ENCODE data around the gene ADAMTS2. TPM values are rescaled to one million over a fixed set of nuclear protein-coding genes. Genes with fewer than 3 reads are reported as not detected.

ADAMTS2 gene
- total RNA-seq, 1 donor from 2014 or later, result 6.1 TPM

DNA sequence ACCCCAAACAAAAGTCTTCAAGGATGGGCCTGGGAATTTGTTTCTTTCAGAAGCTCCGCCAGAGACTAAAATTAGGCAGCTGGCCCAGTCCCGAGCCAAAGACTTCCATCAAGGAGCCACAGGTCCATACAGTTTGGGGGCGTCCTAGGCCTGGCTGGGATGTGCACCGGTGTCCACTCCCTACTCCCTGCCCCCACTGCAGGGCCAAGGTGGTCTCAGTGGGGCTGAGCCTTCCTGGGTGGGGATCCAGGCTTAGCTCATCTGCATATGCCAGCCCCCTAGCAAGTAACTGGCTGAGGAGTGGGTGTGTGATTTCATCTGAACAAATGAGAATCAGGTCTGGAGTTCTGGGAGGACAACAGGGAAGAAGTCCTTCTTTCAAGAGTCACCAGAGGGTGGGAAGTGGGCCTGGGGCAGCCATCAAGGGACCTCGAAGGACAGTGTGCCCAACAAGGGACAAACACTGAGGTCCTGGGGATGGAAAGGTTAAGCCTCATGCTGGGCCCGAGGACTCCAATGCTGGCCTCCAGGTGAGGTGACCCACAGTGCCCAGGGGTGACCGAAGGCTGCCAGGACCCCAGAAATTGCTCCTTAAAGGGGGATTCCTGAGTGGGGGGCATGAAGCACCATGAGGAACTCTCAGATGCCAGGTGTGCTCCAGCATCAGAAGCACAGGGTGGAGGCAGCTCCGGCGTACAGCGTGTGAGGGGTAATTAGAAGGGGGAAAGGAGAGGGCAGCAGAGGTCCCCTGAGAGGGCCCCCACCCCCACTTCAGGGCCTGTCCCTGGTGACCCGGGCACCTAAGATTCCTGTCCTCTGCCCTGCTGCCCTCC, 193.8 kb downstream of the ADAMTS2 start:
- no peak for DNase-seq (ENCODE audit: extremely low read depth, low read depth, low spot score)

DNA sequence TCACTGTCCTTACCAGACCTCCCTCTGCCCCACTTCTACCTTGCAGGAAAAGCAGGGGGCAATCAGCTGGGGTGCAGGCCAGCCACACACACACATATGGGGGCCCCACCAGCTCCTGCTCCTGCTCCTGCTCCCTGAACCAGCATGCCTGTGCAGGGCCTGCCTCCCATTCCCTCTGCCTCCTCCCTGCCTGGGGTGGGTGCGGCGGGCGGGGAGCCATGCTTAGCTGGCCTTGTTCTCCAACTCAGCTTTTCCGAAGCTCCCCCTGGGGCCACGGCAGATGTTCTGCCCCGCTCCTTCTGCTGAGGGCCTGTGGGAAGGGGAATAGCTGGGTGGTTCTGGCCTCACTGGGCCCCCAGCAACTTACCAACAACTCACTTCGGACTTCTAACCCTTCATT, 195.2 kb downstream of the ADAMTS2 start:
- DNase-seq (ENCODE audit: extremely low read depth, low read depth, low spot score), result no peak

DNA sequence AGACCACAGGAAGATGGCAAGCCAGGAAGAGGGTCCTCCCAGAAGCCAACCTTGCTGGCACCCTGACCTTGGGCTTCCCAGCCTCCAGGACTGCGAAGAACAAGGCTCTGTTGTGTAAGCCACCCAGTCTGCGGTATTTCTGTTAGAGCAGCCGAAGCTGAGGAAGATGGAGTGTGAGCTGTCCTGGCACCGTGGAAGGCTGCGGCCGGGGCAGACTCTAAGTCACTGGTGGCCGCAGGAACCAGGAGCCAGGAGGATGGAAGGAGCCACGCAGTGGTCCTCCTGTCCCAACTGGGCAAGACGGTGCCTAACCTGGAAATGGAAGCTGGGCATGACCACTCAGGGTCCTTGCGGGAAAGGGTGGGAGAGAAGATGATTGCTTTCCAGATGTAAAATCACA, 196.0 kb downstream of the ADAMTS2 start:
- DNase-seq (ENCODE audit: extremely low read depth, low read depth, low spot score), result no peak

DNA sequence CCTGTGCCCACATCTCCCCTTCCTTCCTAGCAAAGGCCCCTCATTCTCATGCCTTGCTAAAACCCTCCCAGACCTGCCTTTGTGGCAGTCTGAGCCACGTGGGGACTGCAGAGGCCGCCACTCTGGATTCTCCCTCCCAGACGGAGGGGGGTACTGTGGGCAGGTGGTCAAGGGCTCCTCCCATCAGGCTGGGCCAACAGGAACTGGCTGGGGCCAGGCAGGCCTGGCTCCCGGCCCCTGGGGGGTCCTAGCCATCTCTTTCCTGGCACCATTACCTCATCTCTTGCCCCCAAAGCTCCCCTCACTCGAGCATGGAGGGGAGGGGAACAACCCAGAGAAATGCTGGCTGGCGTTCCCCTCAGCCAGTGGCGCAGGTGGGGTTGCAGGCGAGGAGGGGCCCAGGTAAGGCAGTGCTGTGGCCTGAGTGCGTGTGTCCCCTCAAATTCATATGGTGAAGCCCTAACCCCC, 196.5 kb downstream of the ADAMTS2 start:
- DNase-seq (ENCODE audit: extremely low read depth, low read depth, low spot score), result no peak

DNA sequence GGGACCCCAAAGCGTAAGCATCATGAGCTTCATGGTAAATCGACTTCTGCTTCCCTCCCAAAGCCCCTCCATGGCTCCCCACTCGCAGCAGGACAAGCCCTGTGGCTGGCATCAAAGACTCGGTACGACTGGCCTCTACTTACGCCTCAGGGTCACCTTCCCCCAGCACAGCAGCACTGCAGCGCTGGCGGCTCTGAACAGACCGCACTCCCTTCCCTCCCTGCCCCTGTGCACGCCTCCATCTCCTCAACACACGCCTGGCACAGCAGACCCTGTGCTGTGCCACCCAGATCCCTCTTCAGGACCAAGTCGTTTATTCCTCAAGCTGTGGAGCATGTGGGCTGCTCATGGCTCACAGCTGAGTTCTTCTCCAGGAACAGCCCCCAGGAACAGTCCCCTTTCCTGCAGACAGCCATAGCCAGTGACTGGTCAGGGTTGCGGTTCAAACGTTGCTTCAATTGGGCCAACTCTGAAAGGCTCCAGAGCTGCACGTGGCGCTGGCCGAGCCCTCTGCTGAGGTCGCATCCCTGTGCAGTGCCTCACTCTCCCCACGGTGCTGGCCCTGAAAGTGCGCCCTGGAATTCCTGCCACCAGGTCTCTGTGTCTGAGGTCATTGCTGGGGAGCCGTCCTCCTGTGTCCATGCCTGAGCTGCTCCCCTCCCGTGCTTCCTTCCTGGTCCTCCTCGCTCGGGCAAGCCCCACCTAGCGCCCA, 197.1 kb downstream of the ADAMTS2 start:
- DNase-seq (ENCODE audit: extremely low read depth, low read depth, low spot score), result no peak

DNA sequence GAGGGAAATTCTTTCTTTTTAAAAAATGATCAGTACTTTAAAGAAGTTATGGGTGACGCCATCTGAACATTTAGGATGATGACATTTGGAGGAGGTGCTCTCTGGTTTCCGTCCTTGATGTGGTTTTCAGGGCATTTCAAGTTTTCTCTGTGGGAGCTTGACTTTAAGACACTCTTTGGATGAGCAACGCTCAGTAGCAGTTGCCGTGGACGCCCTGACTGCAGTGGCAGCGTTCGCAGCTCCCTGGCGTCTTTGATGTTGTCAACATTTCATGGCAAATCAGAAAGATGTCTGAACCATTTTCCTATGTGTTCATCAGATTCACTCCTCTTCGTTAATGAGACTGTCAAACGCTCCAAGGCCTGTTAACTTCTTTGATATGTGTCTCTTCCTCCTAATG, 199.0 kb downstream of the ADAMTS2 start:
- no peak for DNase-seq (ENCODE audit: extremely low read depth, low read depth, low spot score)

DNA sequence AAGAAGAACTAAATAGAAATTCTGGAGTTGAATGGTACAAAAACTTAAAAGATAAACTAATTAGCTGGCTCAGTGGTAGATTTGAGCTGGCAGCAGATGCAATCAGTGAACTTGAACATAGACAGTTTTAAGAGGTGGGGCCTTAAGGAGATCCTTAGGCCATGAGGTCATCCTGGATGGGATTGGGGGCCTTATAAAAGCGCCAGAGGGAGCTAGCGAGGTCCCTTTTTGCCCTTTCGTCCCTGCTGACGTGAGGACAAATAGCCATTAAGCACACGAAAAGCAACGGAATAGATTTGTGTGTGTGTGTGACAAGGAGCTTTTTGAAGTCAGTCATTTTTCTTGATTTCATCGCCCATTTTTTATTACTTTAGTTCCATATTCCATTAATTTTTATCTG, 201.8 kb downstream of the ADAMTS2 start:
- DNase-seq (ENCODE audit: extremely low read depth, low read depth, low spot score), result no peak

DNA sequence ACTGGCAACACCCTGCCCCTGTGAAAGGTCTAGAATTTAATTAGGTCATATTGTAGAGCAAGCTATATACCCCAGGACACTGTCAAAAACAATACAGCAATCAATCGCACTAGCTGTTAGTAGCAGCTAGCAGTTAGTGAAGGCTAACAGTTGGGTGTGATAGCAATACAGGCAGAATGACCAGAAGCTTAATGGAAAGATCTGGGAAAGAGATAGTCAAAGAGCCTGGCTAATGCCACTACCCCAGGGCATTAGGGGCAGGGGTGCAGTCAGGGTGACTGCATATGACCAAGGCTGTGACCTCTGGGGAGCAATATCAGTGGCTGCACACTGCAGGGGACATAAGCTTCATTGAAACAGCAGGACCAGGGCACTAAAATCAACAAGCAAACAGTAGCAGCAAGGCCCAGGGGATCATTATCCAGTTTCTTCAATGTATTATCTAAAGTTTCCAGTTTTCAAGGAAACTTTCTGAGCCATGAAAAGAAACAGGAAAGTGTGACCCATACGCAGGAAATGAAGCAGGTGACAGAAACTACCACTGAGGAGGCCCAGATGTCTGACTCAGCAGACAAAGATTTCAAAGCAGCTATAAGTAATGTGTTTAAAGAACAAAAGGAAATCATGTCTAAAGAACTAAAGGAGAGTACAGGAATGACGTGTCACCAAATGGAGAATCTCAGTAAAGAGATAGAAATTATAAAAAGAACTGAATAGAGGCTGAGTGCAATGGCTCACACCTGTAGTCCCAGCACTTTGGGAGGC, 202.6 kb downstream of the ADAMTS2 start:
- peak; percentile 3 for DNase-seq (ENCODE audit: extremely low read depth, low read depth, low spot score)

DNA sequence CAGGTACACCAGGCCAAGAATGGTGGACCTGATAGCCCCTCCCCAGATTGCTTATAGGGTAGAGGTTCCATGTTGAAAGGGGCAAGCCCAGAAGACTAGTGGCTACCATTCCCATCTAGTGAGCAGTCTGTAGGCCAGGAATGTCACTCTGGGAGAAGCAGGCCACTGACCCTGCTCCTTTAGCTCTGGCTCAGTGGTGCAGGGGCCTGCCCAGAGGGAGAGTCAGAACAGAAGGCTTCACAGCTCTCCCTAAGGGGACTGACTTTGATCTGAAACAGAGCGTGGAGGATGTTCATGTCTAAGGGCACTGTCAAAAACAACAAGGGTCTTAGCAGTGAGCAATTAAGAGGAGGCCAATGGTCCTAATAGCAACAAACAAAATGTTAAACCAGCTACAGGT, 203.4 kb downstream of the ADAMTS2 start:
- no peak for DNase-seq (ENCODE audit: extremely low read depth, low read depth, low spot score)

DNA sequence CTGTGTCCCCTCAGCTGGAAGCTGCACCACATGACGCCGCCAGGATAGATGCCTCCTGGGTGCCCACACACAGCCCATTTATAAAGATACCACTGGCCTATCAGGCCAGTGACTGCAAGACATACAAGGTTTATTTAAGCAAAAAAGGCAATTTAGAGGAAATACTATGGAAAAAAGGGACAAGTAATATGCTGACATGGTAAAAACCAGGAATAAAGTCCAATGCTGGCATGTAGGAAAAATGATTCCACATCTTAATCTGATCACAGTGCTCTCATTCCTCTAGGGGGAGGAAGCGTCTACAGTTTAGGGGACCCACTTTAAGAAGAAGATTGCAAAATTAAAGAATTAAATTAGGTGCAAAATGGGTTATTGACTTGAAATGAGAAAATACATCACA, 205.0 kb downstream of the ADAMTS2 start:
- no peak for DNase-seq (ENCODE audit: extremely low read depth, low read depth, low spot score)

DNA sequence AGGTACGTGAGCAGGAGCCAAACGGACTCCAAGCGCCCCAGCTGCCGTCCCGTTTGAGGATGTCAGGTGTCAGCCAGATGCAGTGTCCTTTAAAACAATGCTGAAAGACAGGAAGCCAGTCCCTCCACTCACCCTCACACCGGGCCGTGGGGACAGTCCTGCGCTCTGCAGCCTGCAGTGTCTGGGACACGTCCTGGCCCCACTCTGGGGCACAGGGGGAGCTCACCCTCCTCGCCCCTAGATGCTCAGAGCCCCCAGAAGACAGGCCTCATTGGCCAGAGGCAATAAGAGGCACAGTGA, 205.4 kb downstream of the ADAMTS2 start:
- no peak for DNase-seq (ENCODE audit: extremely low read depth, low read depth, low spot score)

DNA sequence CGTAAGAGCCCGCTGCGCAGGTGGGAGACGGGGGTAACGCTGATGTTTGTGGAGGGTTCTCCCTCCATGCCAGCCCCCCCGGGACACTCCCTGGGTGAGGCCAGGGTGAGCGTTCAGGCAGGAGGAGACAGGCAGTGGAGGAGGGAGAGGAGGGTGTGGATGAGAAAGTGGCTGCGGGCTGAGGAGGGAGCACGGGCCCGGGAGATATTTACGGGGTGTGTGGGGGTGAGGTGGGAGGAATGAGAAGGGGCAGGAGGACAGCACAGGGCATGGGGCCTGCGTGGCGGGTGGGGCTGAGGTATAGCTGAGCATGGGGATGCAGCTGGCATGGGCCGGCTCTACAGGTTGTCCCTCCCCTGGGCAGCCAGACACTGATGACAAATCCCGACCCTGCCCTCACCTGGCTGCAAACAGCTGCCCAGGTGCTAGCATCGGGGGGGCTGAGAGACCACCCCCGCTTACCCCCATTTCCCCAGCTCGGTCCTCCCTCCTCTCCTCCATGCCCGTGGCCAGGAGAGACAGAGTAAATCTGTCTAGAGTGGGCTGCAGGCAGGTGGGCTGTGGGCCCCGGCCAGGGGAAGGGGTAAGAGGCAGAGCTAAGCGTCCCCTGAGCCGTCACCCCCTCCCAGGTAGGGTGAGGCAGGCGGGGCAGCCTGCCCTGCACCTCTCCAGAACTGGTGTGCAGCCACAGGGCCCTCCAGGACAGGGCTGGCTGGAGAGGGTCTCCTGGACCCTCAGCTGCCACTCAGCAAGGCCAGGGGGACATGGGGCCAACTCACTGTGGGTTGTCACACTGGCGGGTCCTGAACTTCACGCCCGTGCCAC, 205.9 kb downstream of the ADAMTS2 start:
- no peak for DNase-seq (ENCODE audit: extremely low read depth, low read depth, low spot score)

DNA sequence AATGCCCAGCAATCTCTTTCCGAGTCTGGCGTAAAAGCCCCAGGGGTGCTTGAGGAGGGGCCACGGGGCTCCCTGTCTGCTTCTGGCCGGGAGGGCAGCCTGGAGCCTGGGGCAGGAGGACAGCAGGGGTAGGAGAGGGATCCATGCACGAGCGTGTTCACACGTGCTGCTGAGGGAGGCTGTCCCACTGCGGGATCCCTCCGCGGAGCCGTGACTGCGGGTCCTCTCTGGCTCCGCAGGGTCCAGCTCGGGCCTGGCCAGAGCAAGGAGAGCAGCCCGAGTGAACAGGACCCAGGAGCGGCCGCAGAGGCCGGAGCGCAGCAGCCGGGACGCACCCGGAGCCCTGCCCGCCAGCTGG, 206.7 kb downstream of the ADAMTS2 start:
- no peak for DNase-seq (ENCODE audit: extremely low read depth, low read depth, low spot score)

DNA sequence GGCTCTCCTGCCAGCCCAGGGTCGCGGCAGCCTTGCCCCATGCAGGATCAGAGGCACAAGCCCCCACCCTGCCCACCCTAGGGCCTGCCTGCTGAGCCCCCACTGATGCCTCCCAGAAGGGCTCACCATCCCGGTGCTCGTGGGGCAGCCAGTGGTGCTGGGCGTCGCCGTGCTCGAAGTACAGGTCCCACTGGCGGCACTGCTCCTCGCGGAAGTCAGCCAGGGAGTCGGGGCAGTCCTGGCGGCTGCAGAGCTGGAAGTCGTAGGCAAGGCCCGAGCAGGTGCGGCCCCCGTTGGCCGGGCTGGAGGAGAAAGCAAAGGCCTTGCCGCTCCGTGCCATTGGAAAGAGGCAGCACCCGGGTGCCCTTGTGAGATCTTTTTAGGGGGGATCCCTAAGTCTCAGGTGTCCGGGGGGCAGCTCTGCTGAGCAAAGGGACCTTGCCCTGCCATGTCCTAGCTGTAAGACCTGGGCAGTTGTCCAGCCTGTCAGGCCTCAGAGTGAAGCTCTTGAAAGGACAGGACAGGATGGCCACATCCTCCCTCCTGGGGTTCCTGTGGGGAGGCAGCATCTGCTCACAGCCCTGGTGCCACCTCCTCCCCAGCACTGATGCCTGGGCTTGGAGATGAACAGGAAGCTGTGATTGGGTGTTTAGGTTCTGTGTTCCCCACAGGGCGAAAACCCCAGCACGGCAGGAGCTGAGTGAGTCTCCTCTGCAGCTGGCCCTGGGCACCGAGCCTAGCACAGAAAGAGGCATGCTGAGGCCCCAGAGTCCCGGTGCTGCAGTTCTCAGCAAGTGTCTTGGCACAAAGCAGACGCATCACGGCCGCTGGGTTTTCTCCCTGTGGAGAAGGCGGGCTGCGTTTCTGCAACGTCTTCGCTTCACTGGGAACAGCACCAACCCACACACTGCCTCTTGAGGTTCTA, 207.4 kb downstream of the ADAMTS2 start:
- DNase-seq (ENCODE audit: extremely low read depth, low read depth, low spot score), result no peak

DNA sequence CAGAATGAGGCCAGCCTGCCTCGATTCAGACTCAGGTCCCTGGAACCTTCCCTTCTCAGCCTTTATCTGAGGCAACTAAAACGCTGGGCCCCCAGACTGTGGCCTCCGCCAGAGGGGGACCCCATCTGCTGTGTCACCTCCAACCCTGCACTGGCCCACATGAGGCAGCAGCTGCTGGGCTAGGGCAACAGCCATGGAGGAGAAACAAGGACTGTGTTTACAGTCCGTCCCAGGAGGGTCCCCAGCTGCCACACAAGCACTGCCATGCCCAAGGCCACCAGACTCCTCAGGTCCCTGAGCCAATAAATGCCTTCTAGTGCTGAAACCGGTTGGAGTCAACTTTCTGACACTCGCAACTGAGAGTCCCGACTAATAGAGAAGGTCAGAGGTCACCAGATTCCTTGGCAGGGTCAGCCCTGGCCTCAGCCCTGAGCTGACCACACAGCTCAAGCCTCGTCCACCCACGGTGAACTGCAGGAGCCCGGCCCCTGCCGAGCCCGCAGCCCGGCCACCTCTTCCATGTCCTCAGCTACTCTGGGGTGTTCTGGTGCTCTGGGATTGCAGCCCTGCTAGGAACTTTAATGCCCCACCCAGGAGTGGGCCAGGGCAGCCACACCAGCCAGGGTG, 208.1 kb downstream of the ADAMTS2 start:
- no peak for DNase-seq (ENCODE audit: extremely low read depth, low read depth, low spot score)

DNA sequence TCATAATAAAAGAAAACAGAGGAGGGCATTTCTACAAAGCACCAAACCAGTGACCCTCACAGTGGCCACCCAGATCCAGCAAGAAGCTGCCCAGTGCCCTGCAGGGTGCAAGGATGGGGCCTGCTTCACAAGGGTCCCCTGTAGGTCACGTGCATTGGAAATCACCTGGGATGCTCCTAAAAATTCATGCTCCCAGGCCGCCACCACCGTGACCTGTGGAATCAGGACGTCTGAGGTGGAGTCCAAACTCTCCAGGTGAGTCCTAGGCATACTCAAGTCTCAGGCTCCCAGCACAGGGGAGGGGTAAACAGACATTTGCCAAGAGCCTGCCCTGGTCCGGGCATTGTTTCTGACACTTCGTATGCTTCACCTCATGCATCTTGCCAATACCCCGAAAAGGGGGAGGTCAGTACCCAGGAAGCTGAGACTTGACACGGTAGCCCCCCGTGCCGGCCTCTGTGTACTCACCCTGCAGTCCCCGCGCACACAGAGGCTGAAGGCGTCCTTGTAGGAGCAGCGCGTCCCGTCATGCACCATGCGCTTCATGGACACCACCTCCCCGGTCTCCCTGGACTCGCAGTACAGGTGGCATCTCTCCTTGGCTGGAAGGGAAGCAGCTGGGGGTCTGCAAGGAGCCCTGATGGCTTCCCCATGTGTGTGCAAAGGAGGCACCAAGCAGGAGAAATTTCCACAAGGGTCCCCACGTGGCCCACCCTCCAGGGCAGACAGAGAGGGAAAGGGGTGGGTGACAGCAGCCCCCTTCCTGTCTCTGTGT, 209.6 kb downstream of the ADAMTS2 start:
- DNase-seq (ENCODE audit: extremely low read depth, low read depth, low spot score), result no peak

DNA sequence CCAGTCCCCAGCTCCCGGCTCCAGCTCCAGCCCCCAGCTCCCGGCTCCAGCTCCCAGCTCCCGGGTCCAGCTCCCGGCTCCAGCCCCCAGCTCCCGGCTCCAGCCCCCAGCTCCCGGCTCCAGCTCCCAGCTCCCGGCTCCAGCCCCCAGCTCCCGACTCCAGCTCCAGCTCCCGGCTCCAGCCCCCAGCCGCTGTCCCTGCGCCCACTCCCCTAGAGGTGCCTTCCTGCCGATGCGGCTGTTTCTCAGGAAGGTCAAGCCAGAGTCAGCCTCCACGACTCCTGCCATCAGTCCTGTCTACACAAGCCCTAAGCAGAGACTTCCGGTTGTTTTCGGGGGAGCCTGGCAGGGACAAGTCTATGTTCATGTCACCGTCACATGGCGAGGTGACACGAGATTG, 210.3 kb downstream of the ADAMTS2 start:
- no peak for DNase-seq (ENCODE audit: extremely low read depth, low read depth, low spot score)

DNA sequence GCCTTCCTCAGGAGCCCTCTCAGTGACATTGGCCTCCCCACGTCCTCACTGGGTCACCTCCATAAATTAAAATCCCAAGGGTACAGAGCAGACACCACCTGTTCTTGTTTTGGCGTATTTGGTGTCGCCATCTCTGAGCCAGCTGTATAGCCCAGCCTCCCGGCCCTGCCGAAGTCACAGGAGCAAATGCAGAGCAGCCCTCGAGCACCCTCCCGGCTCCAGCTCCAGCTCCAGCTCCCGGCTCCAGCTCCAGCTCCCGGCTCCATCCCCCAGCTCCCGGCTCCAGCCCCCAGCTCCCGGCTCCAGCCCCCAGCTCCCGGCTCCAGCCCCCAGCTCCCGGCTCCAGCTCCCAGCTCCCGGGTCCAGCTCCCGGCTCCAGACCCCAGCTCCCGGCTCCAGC, 210.8 kb downstream of the ADAMTS2 start:
- DNase-seq (ENCODE audit: extremely low read depth, low read depth, low spot score), result no peak
